Fibroblast of lung (primary cell): ENCODE data around the gene DOCK4. TPM values are rescaled to one million over a fixed set of nuclear protein-coding genes. Genes with fewer than 3 reads are reported as not detected.

Experiments used
- DNase-seq, 2 donors: peaks; one replicate each; pipeline versions ENCODE4 v3.0.0 to v3.0.0-alpha.2; 2010; ENCODE audit warnings: low read depth in 2 of 2
- H2AFZ ChIP-seq: 2 replicates; pipeline ENCODE4 v1.5.1; 2012; ENCODE audit warnings: low read length, control low read depth, inconsistent platforms
- H3K27ac ChIP-seq: 2 replicates; pipeline ENCODE4 v1.5.1; 2011; ENCODE audit warnings: low read length, control low read depth; ENCODE audit not compliant: insufficient read depth
- H3K27me3 ChIP-seq: 2 replicates; pipeline ENCODE4 v1.5.1; 2011; ENCODE audit warnings: mild to moderate bottlenecking, low read length; ENCODE audit not compliant: control insufficient read depth, insufficient read depth
- H3K36me3 ChIP-seq: 2 replicates; pipeline ENCODE4 v1.5.1; 2011; ENCODE audit warnings: low read length; ENCODE audit not compliant: control insufficient read depth, insufficient read depth
- H3K4me1 ChIP-seq: 2 replicates; pipeline ENCODE4 v1.5.1; 2011; ENCODE audit warnings: low read length; ENCODE audit not compliant: control insufficient read depth, insufficient read depth; ENCODE audit errors: extremely low read depth
- H3K4me2 ChIP-seq: 2 replicates; pipeline ENCODE4 v1.5.1; 2011; ENCODE audit warnings: low read length, control low read depth; ENCODE audit not compliant: insufficient read depth; ENCODE audit errors: extremely low read depth
- H3K4me3 ChIP-seq, 4 experiments: fragments of 200-600 bp in 1 of 4; sonication (generic) in 1 of 4; replicated peaks in 1 of 4; 2 replicates each; pipeline ENCODE4 v1.5.1; 2011 to 2016; ENCODE audit warnings: low read length in 4 of 4, low read depth in 3 of 4, mild to moderate bottlenecking in 3 of 4, control low read depth in 2 of 4, inconsistent platforms in 1 of 4, mixed read lengths in 1 of 4; ENCODE audit not compliant: insufficient read depth in 1 of 4; ENCODE audit errors: control extremely low read depth in 1 of 4
- H3K79me2 ChIP-seq: 2 replicates; pipeline ENCODE4 v1.5.1; 2012; ENCODE audit warnings: mild to moderate bottlenecking, low read length, inconsistent platforms; ENCODE audit not compliant: control insufficient read depth, insufficient read depth
- H3K9ac ChIP-seq: 2 replicates; pipeline ENCODE4 v1.5.1; 2011; ENCODE audit warnings: mild to moderate bottlenecking, low read length, control low read depth; ENCODE audit not compliant: insufficient read depth
- H3K9me3 ChIP-seq: 2 replicates; pipeline ENCODE4 v1.5.1; 2012; ENCODE audit warnings: low read depth, low read length; ENCODE audit not compliant: control insufficient read depth, insufficient read depth
- H4K20me1 ChIP-seq: 2 replicates; pipeline ENCODE4 v1.5.1; 2011; ENCODE audit warnings: low read length; ENCODE audit not compliant: control insufficient read depth, insufficient read depth; ENCODE audit errors: extremely low read depth
- CTCF ChIP-seq, 2 donors: IDR thresholded peaks in 1 of 2; conservative IDR thresholded peaks in 1 of 2; 1 replicate in 1 of 2; 2 replicates in 1 of 2; pipeline ENCODE4 v1.5.1; 2011 to 2012; ENCODE audit warnings: low read length in 2 of 2, control low read depth in 1 of 2, inconsistent platforms in 1 of 2, low read depth in 1 of 2, mild to moderate bottlenecking in 1 of 2
- EZH2 ChIP-seq: IDR thresholded peaks from 2 replicates; pipeline ENCODE4 v1.5.1; 2012; ENCODE audit warnings: low read length, control low read depth, mild to moderate bottlenecking; ENCODE audit errors: missing control alignments
- polyA plus RNA-seq, 2 donors: library from polyadenylated mRNA; depleted of rRNA in 1 of 2; stranded (reverse) in 1 of 2; unstranded in 1 of 2; fragments of >200 nt; gene quantifications; 2 replicates each; pipeline ENCODE4 v1.2.1, GENCODE V29; 2011 to 2012; ENCODE audit warnings: missing spikeins in 1 of 2
- total RNA-seq: library from RNA; depleted of rRNA; stranded (reverse); fragments of >200 nt; gene quantifications from 2 replicates; pipeline ENCODE4 v1.2.1, GENCODE V29; 2014

The DOCK4 gene
- total and polyA plus RNA-seq, 2 donors (not counting 1 experiment from before 2014, with no cell fraction given), result 20.8 to 39.3 TPM

- Histone ChIP-seq H3K27ac (no peak overlapping the region), H4K20me1 (no peaks in the 10 kb centered on the region), H3K9ac (no peak overlapping the region), H3K4me2 (no peak overlapping the region), H3K4me1 (no peaks in the 10 kb centered on the region), H3K4me3 (no peak overlapping the region), H3K36me3 (no peaks in the 10 kb centered on the region), H3K27me3 (no peaks in the 10 kb centered on the region), H2AFZ (no peak overlapping the region), H3K79me2 (no peaks in the 10 kb centered on the region), H3K9me3 (no peaks in the 10 kb centered on the region)
- no peak for DNase-seq
- no peak for TF ChIP-seq EZH2
- TF ChIP-seq CTCF (conservative IDR thresholded peaks at IDR 0.05 in 1 of 2, IDR thresholded peaks at IDR 0.05 in 1 of 2; ENCODE audit: low read depth in 1 of 2, low read length in 2 of 2), result no peak
These were observed 112.8 kb downstream of the DOCK4 start for GRCh38 chr7:112093409-112093808.

DNA sequence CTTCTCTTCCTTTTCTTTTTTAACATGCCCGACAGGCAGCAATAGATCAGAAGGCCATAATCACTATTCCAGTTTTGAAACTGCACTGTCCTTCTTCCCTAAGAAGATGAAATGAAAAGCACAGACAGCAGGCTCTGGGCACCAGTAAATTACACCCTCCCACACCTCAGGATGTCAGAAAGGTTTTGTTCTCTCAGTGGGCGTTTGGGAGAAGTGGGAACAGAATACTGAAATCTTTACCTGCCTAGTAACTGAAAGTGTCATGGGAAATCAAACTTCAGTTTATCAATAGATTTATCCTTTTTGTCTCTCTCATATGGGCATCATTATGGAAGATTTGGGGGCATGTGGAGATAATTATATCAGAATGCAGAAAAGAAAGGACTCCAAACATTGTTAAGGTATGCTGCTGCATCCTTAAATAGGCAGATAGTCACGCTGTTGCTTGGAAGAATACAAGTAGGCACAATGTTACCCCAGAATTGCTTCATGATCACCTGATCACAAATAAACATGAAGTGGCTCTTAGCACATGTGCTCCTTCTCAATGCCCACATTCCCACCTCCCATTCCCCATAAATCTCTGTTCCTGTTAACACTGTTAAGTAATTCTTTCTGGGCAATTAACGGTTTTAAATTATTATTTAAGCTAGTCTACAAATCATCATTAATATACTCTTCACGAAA lies 113.3 kb downstream of the DOCK4 start:
- H3K9me3 ChIP-seq, result no peaks in the 10 kb centered on the region
- no peak for DNase-seq
- H3K4me1 ChIP-seq, result no peaks in the 10 kb centered on the region
- no peaks in the 10 kb centered on the region for H4K20me1 ChIP-seq
- no peak for TF ChIP-seq EZH2
- TF ChIP-seq CTCF (conservative IDR thresholded peaks at IDR 0.05 in 1 of 2, IDR thresholded peaks at IDR 0.05 in 1 of 2; ENCODE audit: low read depth in 1 of 2, low read length in 2 of 2), result no peak
- H3K9ac ChIP-seq, result no peak overlapping the region
- H3K4me3 ChIP-seq, result no peak overlapping the region
- no peaks in the 10 kb centered on the region for H3K36me3 ChIP-seq
- no peak overlapping the region for H3K27ac ChIP-seq
- H2AFZ ChIP-seq, result no peak overlapping the region
- H3K79me2 ChIP-seq, result no peaks in the 10 kb centered on the region
- H3K27me3 ChIP-seq, result no peaks in the 10 kb centered on the region
- no peak overlapping the region for H3K4me2 ChIP-seq

- no peak overlapping the region for H3K27ac ChIP-seq
- H2AFZ ChIP-seq, result no peak overlapping the region
- no peaks in the 10 kb centered on the region for H3K79me2 ChIP-seq
- no peaks in the 10 kb centered on the region for H3K27me3 ChIP-seq
- H3K36me3 ChIP-seq, result no peaks in the 10 kb centered on the region
- TF ChIP-seq EZH2, result no peak
- TF ChIP-seq CTCF (conservative IDR thresholded peaks at IDR 0.05 in 1 of 2, IDR thresholded peaks at IDR 0.05 in 1 of 2; ENCODE audit: low read depth in 1 of 2, low read length in 2 of 2), result no peak
- DNase-seq, result no peak
- no peaks in the 10 kb centered on the region for H3K9me3 ChIP-seq
- no peak overlapping the region for H3K9ac ChIP-seq
- no peak overlapping the region for H3K4me3 ChIP-seq
- no peaks in the 10 kb centered on the region for H4K20me1 ChIP-seq
- no peak overlapping the region for H3K4me2 ChIP-seq
- no peaks in the 10 kb centered on the region for H3K4me1 ChIP-seq
These were observed 113.9 kb downstream of the DOCK4 start for GRCh38 chr7:112092306-112092705.
